ENCODE measurements around the gene NRSN2.

DNA sequence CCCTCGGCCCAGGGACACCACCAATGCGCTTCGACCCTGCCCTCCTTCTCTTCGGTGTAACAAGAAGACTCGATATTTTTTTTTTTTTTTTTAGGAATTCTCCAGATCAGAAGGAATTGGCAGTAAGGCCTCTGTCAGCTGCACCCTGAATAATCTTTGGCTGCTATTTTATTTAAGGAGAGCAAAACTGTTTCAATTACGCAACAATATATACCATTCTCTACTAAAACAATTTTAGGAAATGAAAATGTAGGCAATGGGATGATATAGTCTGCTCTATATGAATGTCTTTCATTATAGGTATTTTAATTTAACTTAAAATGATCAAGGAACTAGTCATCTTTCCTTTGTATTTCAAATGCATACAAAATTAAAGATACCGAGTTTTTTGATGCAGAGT is 36.3 kb upstream of the NRSN2 start:
- TF ChIP-seq, protein P1, sequence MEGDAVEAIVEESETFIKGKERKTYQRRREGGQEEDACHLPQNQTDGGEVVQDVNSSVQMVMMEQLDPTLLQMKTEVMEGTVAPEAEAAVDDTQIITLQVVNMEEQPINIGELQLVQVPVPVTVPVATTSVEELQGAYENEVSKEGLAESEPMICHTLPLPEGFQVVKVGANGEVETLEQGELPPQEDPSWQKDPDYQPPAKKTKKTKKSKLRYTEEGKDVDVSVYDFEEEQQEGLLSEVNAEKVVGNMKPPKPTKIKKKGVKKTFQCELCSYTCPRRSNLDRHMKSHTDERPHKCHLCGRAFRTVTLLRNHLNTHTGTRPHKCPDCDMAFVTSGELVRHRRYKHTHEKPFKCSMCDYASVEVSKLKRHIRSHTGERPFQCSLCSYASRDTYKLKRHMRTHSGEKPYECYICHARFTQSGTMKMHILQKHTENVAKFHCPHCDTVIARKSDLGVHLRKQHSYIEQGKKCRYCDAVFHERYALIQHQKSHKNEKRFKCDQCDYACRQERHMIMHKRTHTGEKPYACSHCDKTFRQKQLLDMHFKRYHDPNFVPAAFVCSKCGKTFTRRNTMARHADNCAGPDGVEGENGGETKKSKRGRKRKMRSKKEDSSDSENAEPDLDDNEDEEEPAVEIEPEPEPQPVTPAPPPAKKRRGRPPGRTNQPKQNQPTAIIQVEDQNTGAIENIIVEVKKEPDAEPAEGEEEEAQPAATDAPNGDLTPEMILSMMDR (IDR thresholded peaks at IDR 0.05; ENCODE audit: low read depth, low read length) = no peak
- no peak for TF ChIP-seq POLR2A (IDR thresholded peaks at IDR 0.05; ENCODE audit: extremely low read depth, insufficient read length)
- TF ChIP-seq, protein P2, sequence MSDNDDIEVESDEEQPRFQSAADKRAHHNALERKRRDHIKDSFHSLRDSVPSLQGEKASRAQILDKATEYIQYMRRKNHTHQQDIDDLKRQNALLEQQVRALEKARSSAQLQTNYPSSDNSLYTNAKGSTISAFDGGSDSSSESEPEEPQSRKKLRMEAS (IDR thresholded peaks at IDR 0.05; ENCODE audit: low read depth, low read length) = no peak

Data from NB4 (cell line).